SW 1271 (cell line): ENCODE data around the gene UBASH3A.

Experiments
- DNase-seq, 2 experiments: peaks; one replicate each; lab custom pipeline; 2025; lab: John Stamatoyannopoulos, UW

The UBASH3A gene

GRCh38 chr21:42430521-42430920, 26.8 kb downstream of the UBASH3A start:
- no peak for DNase-seq

GRCh38 chr21:42431196-42431595, 27.5 kb downstream of the UBASH3A start:
- DNase-seq, result no peak

- DNase-seq, result no peak
Observed at GRCh38 chr21:42432695-42433094, 29.0 kb downstream of the UBASH3A start.

- no peak for DNase-seq
Observed at GRCh38 chr21:42433946-42434551, 30.3 kb downstream of the UBASH3A start.

GRCh38 chr21:42434884-42435283, 31.2 kb downstream of the UBASH3A start:
- DNase-seq, result no peak

- no peak for DNase-seq
Observed at GRCh38 chr21:42435401-42435800, 31.7 kb downstream of the UBASH3A start.

GRCh38 chr21:42435833-42436232, 32.1 kb downstream of the UBASH3A start:
- no peak for DNase-seq

- no peak for DNase-seq
Observed at GRCh38 chr21:42436914-42437313, 33.2 kb downstream of the UBASH3A start.

GRCh38 chr21:42437786-42438185, 34.1 kb downstream of the UBASH3A start:
- DNase-seq, result no peak

GRCh38 chr21:42438316-42439205, 34.9 kb downstream of the UBASH3A start:
- no peak for DNase-seq

- DNase-seq, result no peak
Observed at GRCh38 chr21:42439284-42440186, 35.8 kb downstream of the UBASH3A start.

- no peak for DNase-seq
Observed at GRCh38 chr21:42440187-42440792, 36.6 kb downstream of the UBASH3A start.

GRCh38 chr21:42441963-42442362, 38.3 kb downstream of the UBASH3A start:
- no peak for DNase-seq

- no peak for DNase-seq
Observed at GRCh38 chr21:42443181-42443785, 39.6 kb downstream of the UBASH3A start.

- no peak for DNase-seq
Observed at GRCh38 chr21:42443876-42444744, 40.4 kb downstream of the UBASH3A start.

- DNase-seq, result no peak
Observed at GRCh38 chr21:42444745-42445059, 41.0 kb downstream of the UBASH3A start.

GRCh38 chr21:42445311-42445710, 41.6 kb downstream of the UBASH3A start:
- no peak for DNase-seq

- DNase-seq, result no peak
Observed at GRCh38 chr21:42446531-42446930, 42.8 kb downstream of the UBASH3A start.

- DNase-seq, result no peak
Observed at GRCh38 chr21:42447182-42447581, 43.5 kb downstream of the UBASH3A start.

GRCh38 chr21:42447732-42448131, 44.0 kb downstream of the UBASH3A start:
- DNase-seq, result no peak

GRCh38 chr21:42448686-42449085, 45.0 kb downstream of the UBASH3A start:
- no peak for DNase-seq
